IMR-90 (cell line): ENCODE measurements around the gene FAM163A. TPM values are rescaled to one million over a fixed set of nuclear protein-coding genes. Genes with fewer than 3 reads are reported as not detected.

Source experiments
- ATAC-seq: fragments of 200-7000 bp; cut with Tn5 transposase; 2 replicates; pipeline ENCODE4 v1.9.1; 2020; ENCODE audit warnings: low read depth, mild to moderate bottlenecking, moderate library complexity
- BruUV-seq: library from RNA; stranded (reverse); fragments of 400-500 nt; replicated peaks from 2 replicates; lab custom pipeline; 2021; lab: Mats Ljungman, UMichigan
- CTCF ChIA-PET: fragments of 300-600 bp; formaldehyde crosslinking; extraction: SDS; loops from one replicate; lab custom pipeline; 2021; ENCODE audit warnings: antibody characterized with exemption; lab: Yijun Ruan, JAX
- POLR2A ChIA-PET: fragments of 300-600 bp; sonication (Branson Sonifier 250); formaldehyde crosslinking; loops from one replicate; lab custom pipeline; 2022; ENCODE audit warnings: antibody characterized with exemption; ENCODE audit not compliant: unreplicated experiment; lab: Charles Lee
- DNase-seq: peaks from one replicate; pipeline ENCODE4 v3.0.0; 2013
- H2AFZ ChIP-seq: replicated peaks from 2 replicates; pipeline ENCODE3; 2013; ENCODE audit warnings: low read length, mild to moderate bottlenecking; ENCODE audit not compliant: poor library complexity
- H2AK5ac ChIP-seq: 2 replicates; pipeline ENCODE4 v1.6.1; 2013; ENCODE audit warnings: low read depth, low read length, inconsistent platforms
- H2AK9ac ChIP-seq: replicated peaks from 2 replicates; pipeline ENCODE3; 2013; ENCODE audit warnings: mild to moderate bottlenecking, low read depth, low read length, moderate library complexity; ENCODE audit not compliant: poor library complexity
- H2BK120ac ChIP-seq: 2 replicates; pipeline ENCODE4 v1.6.1; 2013; ENCODE audit warnings: low read depth, low read length, inconsistent platforms
- H2BK15ac ChIP-seq: 3 replicates; pipeline ENCODE4 v1.6.1; 2013; ENCODE audit warnings: low read depth, low read length, inconsistent platforms
- H2BK20ac ChIP-seq: 2 replicates; pipeline ENCODE4 v1.6.1; 2013; ENCODE audit warnings: low read depth, mild to moderate bottlenecking, inconsistent platforms, low read length, moderate library complexity
- H2BK5ac ChIP-seq: 2 replicates; pipeline ENCODE4 v1.6.1; 2013; ENCODE audit warnings: mild to moderate bottlenecking, low read depth, low read length, inconsistent platforms; ENCODE audit not compliant: poor library complexity, severe bottlenecking
- H3K14ac ChIP-seq: replicated peaks from 2 replicates; pipeline ENCODE4 v1.6.1; 2013; ENCODE audit warnings: low read depth, low read length, inconsistent platforms
- H3K18ac ChIP-seq: 2 replicates; pipeline ENCODE4 v1.6.1; 2013; ENCODE audit warnings: low read depth, low read length, control low read depth
- H3K23ac ChIP-seq: 2 replicates; pipeline ENCODE4 v1.6.1; 2013; ENCODE audit warnings: low read depth, low read length, inconsistent platforms
- H3K27ac ChIP-seq: 2 replicates; pipeline ENCODE4 v1.5.1; 2013; ENCODE audit warnings: mild to moderate bottlenecking, control low read depth, low read length; ENCODE audit not compliant: insufficient read depth
- H3K27me3 ChIP-seq: 2 replicates; pipeline ENCODE4 v1.6.1; 2013; ENCODE audit warnings: low read length; ENCODE audit not compliant: control insufficient read depth, insufficient read depth
- H3K36me3 ChIP-seq: 2 replicates; pipeline ENCODE4 v1.6.1; 2013; ENCODE audit warnings: low read length, mixed read lengths; ENCODE audit not compliant: control insufficient read depth, insufficient read depth
- H3K4ac ChIP-seq: 2 replicates; pipeline ENCODE4 v1.6.1; 2013; ENCODE audit warnings: low read depth, low read length, inconsistent platforms
- H3K4me1 ChIP-seq: 2 replicates; pipeline ENCODE4 v1.6.1; 2013; ENCODE audit warnings: low read length, mixed read lengths; ENCODE audit not compliant: control insufficient read depth, insufficient read depth
- H3K4me2 ChIP-seq: 2 replicates; pipeline ENCODE4 v1.6.1; 2013; ENCODE audit warnings: low read depth, mild to moderate bottlenecking, control low read depth, low read length, moderate library complexity
- H3K4me3 ChIP-seq: 2 replicates; pipeline ENCODE4 v1.5.1; 2013; ENCODE audit warnings: low read depth, mild to moderate bottlenecking, control low read depth, low read length, moderate library complexity; ENCODE audit not compliant: insufficient read depth
- H3K56ac ChIP-seq: 2 replicates; pipeline ENCODE4 v1.6.1; 2013; ENCODE audit warnings: low read length, inconsistent platforms; ENCODE audit not compliant: insufficient read depth; ENCODE audit errors: extremely low read depth
- H3K79me1 ChIP-seq, 2 experiments: 2 replicates each; pipeline ENCODE4 v1.6.1; 2013; ENCODE audit warnings: low read length in 2 of 2, inconsistent platforms in 1 of 2, low read depth in 1 of 2
- H3K9ac ChIP-seq: 2 replicates; pipeline ENCODE4 v1.6.1; 2013; ENCODE audit warnings: low read depth, low read length, control low read depth
- H3K9me1 ChIP-seq: 2 replicates; pipeline ENCODE4 v1.6.1; 2013; ENCODE audit warnings: low read length, inconsistent platforms; ENCODE audit not compliant: insufficient read depth
- H3K9me3 ChIP-seq: 2 replicates; pipeline ENCODE4 v1.6.1; 2013; ENCODE audit warnings: low read length; ENCODE audit not compliant: control insufficient read depth, insufficient read depth
- H4K20me1 ChIP-seq: 2 replicates; pipeline ENCODE4 v1.6.1; 2013; ENCODE audit warnings: low read length, inconsistent platforms; ENCODE audit not compliant: insufficient read depth
- H4K5ac ChIP-seq: 2 replicates; pipeline ENCODE4 v1.6.1; 2013; ENCODE audit warnings: mild to moderate bottlenecking, low read depth, low read length, control low read depth
- H4K8ac ChIP-seq, 2 experiments: 2 replicates each; pipeline ENCODE4 v1.6.1; 2013; ENCODE audit warnings: low read depth in 2 of 2, low read length in 2 of 2, control low read depth in 1 of 2, inconsistent platforms in 1 of 2
- H4K91ac ChIP-seq: 2 replicates; pipeline ENCODE4 v1.6.1; 2013; ENCODE audit warnings: low read depth, low read length, inconsistent platforms; ENCODE audit not compliant: insufficient read depth
- CEBPB ChIP-seq: IDR thresholded peaks from 2 replicates; pipeline ENCODE4 v1.6.1; 2012; ENCODE audit warnings: low read depth, low read length, improper control_type of control experiment
- CTCF ChIP-seq: conservative IDR thresholded peaks from 2 replicates; pipeline ENCODE4 v1.5.1; 2012; ENCODE audit warnings: mild to moderate bottlenecking, low read depth, low read length, improper control_type of control experiment
- MXI1 ChIP-seq: IDR thresholded peaks from 2 replicates; pipeline ENCODE4 v1.6.1; 2012; ENCODE audit warnings: low read depth, mild to moderate bottlenecking, low read length, moderate library complexity, borderline replicate concordance
- NFE2L2 ChIP-seq: fragments of 150-350 bp; IDR thresholded peaks from 2 replicates; pipeline ENCODE4 v1.6.1; 2016; ENCODE audit warnings: low read depth, mild to moderate bottlenecking, low read length
- POLR2A ChIP-seq: IDR thresholded peaks from 2 replicates; pipeline ENCODE4 v1.6.1; 2012; ENCODE audit warnings: mild to moderate bottlenecking, low read depth, low read length
- RAD21 ChIP-seq: IDR thresholded peaks from 2 replicates; pipeline ENCODE4 v1.6.1; 2012; ENCODE audit warnings: low read length, improper control_type of control experiment
- RCOR1 ChIP-seq: IDR thresholded peaks from 2 replicates; pipeline ENCODE4 v1.6.1; 2012; ENCODE audit warnings: mild to moderate bottlenecking, low read length, improper control_type of control experiment; ENCODE audit not compliant: insufficient replicate concordance
- RFX5 ChIP-seq: IDR thresholded peaks from 2 replicates; pipeline ENCODE4 v1.8.0; 2012; ENCODE audit warnings: low read depth, mild to moderate bottlenecking, low read length, moderate library complexity
- SMC3 ChIP-seq: fragments of 150-350 bp; IDR thresholded peaks from 2 replicates; pipeline ENCODE4 v1.6.1; 2016; ENCODE audit warnings: low read depth, mild to moderate bottlenecking, antibody characterized with exemption, low read length, moderate library complexity
- WGBS, 2 experiments: methylation state at CpG; one replicate each; pipeline versions ENCODE4 v1.1.5 to v1.1.7; 2013; ENCODE audit warnings: missing lambda C conversion rate in 2 of 2; ENCODE audit not compliant: insufficient read length in 1 of 2; ENCODE audit errors: extremely low coverage in 2 of 2; 5-methylcytosine and 5-hydroxymethylcytosine counted together
- dilution Hi-C: fragments of 300-500 bp; cut with HindIII; formaldehyde crosslinking; loops from one replicate; pipeline ENCODE4 v1.14.3; 2018; ENCODE audit warnings: low sequenced_read_pairs; ENCODE audit not compliant: unreplicated experiment
- in situ Hi-C: fragments of 300-500 bp; cut with MboI; formaldehyde crosslinking; loops from 3 replicates; pipeline ENCODE4 v1.14.3; 2019; ENCODE audit warnings: low sequenced_read_pairs, inconsistent platforms, mixed read lengths
- intact Hi-C: fragments of 100-400 bp; cut with micrococcal nuclease; formaldehyde crosslinking; loops from 2 replicates; pipeline ENCODE4 v1.10.0; 2022
- polyA plus RNA-seq, 3 experiments: library from polyadenylated mRNA; depleted of rRNA; stranded (reverse); fragments of >200 nt; gene quantifications; 2 replicates each; pipeline ENCODE4 v1.2.3, GENCODE V29; 2012; ENCODE audit warnings: low replicate concordance in 1 of 3
- total RNA-seq: library from RNA; depleted of rRNA; stranded (reverse); fragments of >200 nt; gene quantifications from 2 replicates; pipeline ENCODE4 v1.2.3, GENCODE V29; 2012

The FAM163A gene
- total and polyA plus RNA-seq, 2 of the 4 experiments (the other 2 are of a cell fraction) = not detected

- intact Hi-C loops (loop anchor here (1.0 to 5.0 kb wide), 3 partner anchors 108 to 562 kb away; partner anchors contain the start of gene AXDND1), dilution Hi-C loops (no loop called here), in situ Hi-C loops (loop anchor here (5.0 to 25.0 kb wide), 2 partner anchors 107 to 577 kb away; partner anchors contain the start of gene ABL2)
- Histone ChIP-seq H4K5ac (no peak overlapping the region), H3K27me3 (peaks cover 33% of the 10 kb centered on the region), H3K56ac (no peak overlapping the region), H3K18ac (no peak overlapping the region), H3K4me1 (peaks cover 21% of the 10 kb centered on the region), H3K9me1 (peaks cover 2% of the 10 kb centered on the region; the same call in 1 of the 2 replicates), H3K4me2 (peak overlapping the region; percentile 99), H3K14ac (no peak overlapping the region), H4K91ac (no peak overlapping the region), H2AK9ac (peak overlapping the region; percentile 25), H2BK20ac (no peak overlapping the region), H3K9me3 (no peaks in the 10 kb centered on the region), H2BK15ac (no peak overlapping the region), H4K8ac (no peak overlapping the region), H3K36me3 (no peaks in the 10 kb centered on the region), H2BK5ac (no peak overlapping the region), H3K9ac (no peak overlapping the region), H2AK5ac (no peak overlapping the region), H3K23ac (no peak overlapping the region), H3K79me1 (no peaks in the 10 kb centered on the region), H3K4me3 (no peak overlapping the region), H4K20me1 (no peaks in the 10 kb centered on the region), H2BK120ac (no peak overlapping the region), H3K4ac (no peak overlapping the region), H3K27ac (no peak overlapping the region), H2AFZ (peak overlapping the region; percentile 98)
- ATAC-seq (no peak), DNase-seq (no peak)
- ChIA-PET CTCF (interaction anchor here (0.6 to 6.2 kb wide), 19 partner anchors 8 to 216 kb away, joined by 3 to 104 read pairs (median 5); no protein-coding TSS in a partner anchor), POLR2A (interaction anchor here (0.5 kb wide), 1 partner anchor 13 kb away, joined by 3 read pairs; no protein-coding TSS in a partner anchor)
- BruUV-seq = no TSS peak
- 86% methylated on average over 7 of the region's 28 CpGs; no CpG with 5 or more reads in 1 of the 2 experiments for WGBS, 2 experiments
- TF ChIP-seq RFX5 (no peak), MXI1 (no peak), CTCF (no peak), RAD21 (no peak), NFE2L2 (no peak), POLR2A (no peak), CEBPB (no peak), SMC3 (no peak), RCOR1 (no peak)
Observed at GRCh38 chr1:179813626-179814545, 70.8 kb downstream of the FAM163A start.
